ENCODE measurements around the gene TEDC2. TPM values are rescaled to one million over a fixed set of nuclear protein-coding genes. Genes with fewer than 3 reads are reported as not detected.

TEDC2 gene
- total RNA-seq, 4 donors from 2014 or later: 1.3 to 2.5 (median 1.8) TPM; not detected in 1

GRCh38 chr16:2427526-2427925 lies 32.4 kb upstream of the TEDC2 start:
- WGBS, 2 donors: 82% methylated on average over 4 of the region's 4 CpGs
- no peak for DNase-seq (ENCODE audit: low spot score in 2 of 2)
- no peak overlapping the region for H3K4me3 ChIP-seq

GRCh38 chr16:2428051-2428783 lies 31.7 kb upstream of the TEDC2 start:
- Histone ChIP-seq H3K4me3 (peak overlapping the region; percentile 79 to 96 (median 93)), H3K9me3 (no peaks in the 10 kb centered on the region), H3K27ac (peak overlapping the region in 3 of 4 donors; percentile 78 to 89 (median 85)), H3K36me3 (peaks cover 0 to 11% (median 0%) of the 10 kb centered on the region in 3 donors), H3K27me3 (no peaks in the 10 kb centered on the region), H3K4me1 (peaks cover 0 to 19% (median 10%) of the 10 kb centered on the region in 4 donors)
- 31 to 35% methylated on average over 19 to 28 of the region's 28 CpGs for WGBS, 2 donors
- DNase-seq (ENCODE audit: low spot score in 2 of 2): peak; percentile 25 to 36
- TF ChIP-seq CTCF (IDR thresholded peaks at IDR 0.05): peak in 2 of 5 experiments; percentile 18 to 29
- TF ChIP-seq POLR2A (IDR thresholded peaks at IDR 0.05): no peak

More at GRCh38 chr16:2427526-2427925, 32.4 kb upstream of the TEDC2 start:
- Histone ChIP-seq H3K27me3 (no peaks in the 10 kb centered on the region), H3K36me3 (peaks cover 0 to 4% (median 0%) of the 10 kb centered on the region in 3 donors), H3K4me1 (peaks cover 0 to 19% (median 10%) of the 10 kb centered on the region in 4 donors), H3K9me3 (no peaks in the 10 kb centered on the region), H3K27ac (no peak overlapping the region)
- TF ChIP-seq CTCF (IDR thresholded peaks at IDR 0.05): no peak
- no peak for TF ChIP-seq POLR2A (IDR thresholded peaks at IDR 0.05)
- TF ChIP-seq EP300 (IDR thresholded peaks at IDR 0.05): no peak

GRCh38 chr16:2428784-2429033 lies 31.2 kb upstream of the TEDC2 start:
- peak overlapping the region; percentile 79 to 96 (median 93) for H3K4me3 ChIP-seq
- peaks cover 0 to 15% (median 0%) of the 10 kb centered on the region in 3 donors for H3K36me3 ChIP-seq
- H3K4me1 ChIP-seq: peaks cover 0 to 19% (median 10%) of the 10 kb centered on the region in 4 donors
- H3K27me3 ChIP-seq: no peaks in the 10 kb centered on the region
- no peak for DNase-seq (ENCODE audit: low spot score in 2 of 2)
- TF ChIP-seq EP300 (IDR thresholded peaks at IDR 0.05) (no peak), POLR2A (IDR thresholded peaks at IDR 0.05) (no peak), CTCF (IDR thresholded peaks at IDR 0.05) (peak in 1 of 5 experiments; percentile 3)
- peak overlapping the region; percentile 77 to 89 (median 82) for H3K27ac ChIP-seq
- H3K9me3 ChIP-seq: no peaks in the 10 kb centered on the region
- 0 to 1% methylated on average over 23 to 24 of the region's 24 CpGs for WGBS, 2 donors

GRCh38 chr16:2429034-2429770 lies 30.7 kb upstream of the TEDC2 start, which contains the start of gene CCNF:
TSS of gene CCNF (plus strand) at chr16:2429447. CDS start at chr16:2429482, 35 bp downstream.
- peaks cover 0 to 19% (median 10%) of the 10 kb centered on the region in 4 donors for H3K4me1 ChIP-seq
- DNase-seq (ENCODE audit: low spot score in 2 of 2): peak; percentile 94 to 95
- H3K9me3 ChIP-seq: no peaks in the 10 kb centered on the region
- H3K4me3 ChIP-seq: peak within 1 kb of the TSS; percentile 79 to 96 (median 93)
- peak within 1 kb of the TSS; percentile 77 to 89 (median 83) for H3K27ac ChIP-seq
- H3K27me3 ChIP-seq: no peaks in the 10 kb centered on the region
- peaks cover 0 to 15% (median 0%) of the 10 kb centered on the region in 3 donors for H3K36me3 ChIP-seq
- 1% methylated on average over 33 to 39 of the region's 103 CpGs for WGBS, 2 donors
- TF ChIP-seq CTCF (IDR thresholded peaks at IDR 0.05) (peak in 2 of 5 experiments; percentile 32 to 46), POLR2A (IDR thresholded peaks at IDR 0.05) (peak in 1 of 2 donors; percentile 46), EP300 (IDR thresholded peaks at IDR 0.05) (peak in 1 of 2 donors; percentile 49)
